HepG2 (cell line): ENCODE measurements around the gene CD248. TPM values are rescaled to one million over a fixed set of nuclear protein-coding genes. Genes with fewer than 3 reads are reported as not detected.
A peak's percentile ranks its signal among the peaks of the same experiment; 100 is the strongest.

Source experiments
- GLI4 ChIP-seq: sonication (generic); formaldehyde crosslinking; IDR thresholded peaks from 2 replicates; pipeline ENCODE4 v1.5.1; 2020; ENCODE audit warnings: missing genetic modification reagents, mild to moderate bottlenecking, moderate library complexity, borderline replicate concordance
- HMG20A ChIP-seq: IDR thresholded peaks from 2 replicates; pipeline ENCODE4 v1.6.1; 2016; ENCODE audit warnings: borderline replicate concordance
- KDM1A ChIP-seq: IDR thresholded peaks from 2 replicates; pipeline ENCODE4 v1.6.1; 2016; ENCODE audit warnings: missing compliant biosample characterization
- PTBP1 ChIP-seq: fragments of 200-400 bp; formaldehyde crosslinking; IDR thresholded peaks from 2 replicates; pipeline ENCODE4 v1.6.1; 2018; ENCODE audit warnings: low read length, low read depth; ENCODE audit not compliant: poor library complexity, severe bottlenecking
- ZFP36 ChIP-seq: fragments of 150-350 bp; IDR thresholded peaks from 2 replicates; pipeline ENCODE4 v1.6.1; 2018; ENCODE audit warnings: borderline replicate concordance, low read length, low read depth; ENCODE audit not compliant: partially characterized antibody
- ZFP36L1 ChIP-seq: sonication (generic); formaldehyde crosslinking; IDR thresholded peaks from 2 replicates; pipeline ENCODE4 v1.8.0; 2022; ENCODE audit warnings: mild to moderate bottlenecking, missing genetic modification reagents, moderate library complexity
- ZNF205 ChIP-seq: IDR thresholded peaks from 2 replicates; pipeline ENCODE4 v1.6.1; 2018; ENCODE audit warnings: missing biosample characterization, missing genetic modification reagents
- ZNF614 ChIP-seq: IDR thresholded peaks from 2 replicates; pipeline ENCODE4 v1.6.1; 2018; ENCODE audit warnings: missing biosample characterization, missing genetic modification reagents, inconsistent platforms, borderline replicate concordance
- ZNF772 ChIP-seq: sonication (generic); formaldehyde crosslinking; IDR thresholded peaks from 2 replicates; pipeline ENCODE4 v1.5.0; 2020; ENCODE audit warnings: mild to moderate bottlenecking, missing genetic modification reagents
- polyA plus RNA-seq, 8 experiments: library from polyadenylated mRNA; depleted of rRNA in 3 of 8; stranded (reverse) in 7 of 8; unstranded in 1 of 8; fragments of >200 nt; fragmentation: Illumina TruSeq in 4 of 8; extraction: Trizol in 4 of 8; gene quantifications; 2 replicates each; pipeline versions ENCODE4 v1.2.1 to v1.2.3, GENCODE V29; 2011 to 2016; ENCODE audit warnings: low read depth in 4 of 8, missing spikeins in 1 of 8, mixed read lengths in 1 of 8; ENCODE audit not compliant: insufficient read depth in 1 of 8
- total RNA-seq, 5 experiments: library from RNA; depleted of rRNA; stranded (reverse); fragments of >200 nt; fragmentation: Illumina TruSeq; extraction: Trizol; gene quantifications; 2 replicates each; pipeline ENCODE4 v1.2.3, GENCODE V29; 2016; ENCODE audit warnings: low read depth in 1 of 5
- TF ChIP-seq, protein P1 (sequence below): sonication (generic); formaldehyde crosslinking; IDR thresholded peaks from 2 replicates; pipeline ENCODE4 v1.5.0; 2020; ENCODE audit warnings: missing genetic modification reagents, mild to moderate bottlenecking, borderline replicate concordance
- TF ChIP-seq, protein P2 (sequence below): sonication (generic); formaldehyde crosslinking; IDR thresholded peaks from 2 replicates; pipeline ENCODE4 v1.4.0; 2020; ENCODE audit warnings: missing genetic modification reagents, borderline replicate concordance
- TF ChIP-seq, protein P3 (sequence below): sonication (generic); formaldehyde crosslinking; IDR thresholded peaks from 2 replicates; pipeline ENCODE4 v1.5.0; 2020; ENCODE audit warnings: mild to moderate bottlenecking, missing genetic modification reagents
- TF ChIP-seq, protein P4 (sequence below): IDR thresholded peaks from 2 replicates; pipeline ENCODE4 v1.6.1; 2016; ENCODE audit warnings: missing biosample characterization, missing genetic modification reagents, low read depth
- TF ChIP-seq, protein P5 (sequence below): IDR thresholded peaks from 2 replicates; pipeline ENCODE4 v1.6.1; 2016; ENCODE audit warnings: low read depth, missing genetic modification reagents, missing compliant biosample characterization

The CD248 gene
- total and polyA plus RNA-seq, 2 of the 13 experiments (the other 11 are each of a cell fraction or from before 2014, with no cell fraction given) = 0.25 to 0.35 TPM

DNA sequence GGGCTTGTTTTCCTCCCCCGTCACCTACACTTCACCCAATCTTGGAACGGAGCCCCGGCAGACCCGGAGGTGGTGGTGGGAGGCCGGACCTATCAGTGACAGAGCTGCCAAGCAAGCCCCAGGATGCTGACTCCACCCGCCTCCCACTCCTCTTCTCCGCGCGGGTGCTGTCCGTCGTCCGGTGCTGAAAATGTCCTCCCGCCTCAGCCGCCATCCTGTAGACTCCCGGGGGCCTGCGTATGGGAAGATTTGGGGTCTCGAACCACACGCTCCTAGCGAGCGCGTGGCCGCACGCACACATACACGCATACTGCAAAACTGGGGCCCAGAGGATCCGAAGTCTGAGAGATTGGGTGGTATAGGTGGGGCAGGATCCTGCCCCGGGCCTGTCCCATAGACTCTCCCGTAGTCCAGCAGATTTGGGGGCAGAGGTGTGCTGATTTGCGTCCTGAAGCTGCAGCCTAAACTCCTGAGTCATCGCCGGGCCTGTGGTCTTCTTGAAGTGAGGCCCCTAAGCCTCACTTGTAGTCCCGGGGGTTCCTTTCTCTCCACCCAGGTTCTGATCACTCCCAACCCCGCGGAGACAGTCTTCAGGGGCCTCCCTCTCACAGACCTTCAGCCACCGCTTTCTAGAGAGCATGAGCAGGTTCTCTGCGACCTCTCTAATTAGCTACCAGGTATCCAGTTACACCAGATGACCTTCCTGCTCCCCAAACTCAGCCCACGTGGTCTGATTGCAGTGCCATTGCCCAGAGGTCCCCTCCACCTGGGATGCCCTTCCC is 27.1 kb downstream of the CD248 start (continued):
- no peak; the same call in 1 of the 2 replicates for TF ChIP-seq ZNF614 (CRISPR knock-in tag)
- TF ChIP-seq, protein P1, sequence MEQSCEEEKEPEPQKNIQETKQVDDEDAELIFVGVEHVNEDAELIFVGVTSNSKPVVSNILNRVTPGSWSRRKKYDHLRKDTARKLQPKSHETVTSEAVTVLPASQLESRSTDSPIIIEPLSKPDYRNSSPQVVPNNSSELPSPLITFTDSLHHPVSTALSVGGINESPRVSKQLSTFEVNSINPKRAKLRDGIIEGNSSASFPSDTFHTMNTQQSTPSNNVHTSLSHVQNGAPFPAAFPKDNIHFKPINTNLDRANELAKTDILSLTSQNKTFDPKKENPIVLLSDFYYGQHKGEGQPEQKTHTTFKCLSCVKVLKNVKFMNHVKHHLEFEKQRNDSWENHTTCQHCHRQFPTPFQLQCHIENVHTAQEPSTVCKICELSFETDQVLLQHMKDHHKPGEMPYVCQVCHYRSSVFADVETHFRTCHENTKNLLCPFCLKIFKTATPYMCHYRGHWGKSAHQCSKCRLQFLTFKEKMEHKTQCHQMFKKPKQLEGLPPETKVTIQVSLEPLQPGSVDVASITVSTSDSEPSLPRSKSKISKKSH = no peak
- no peak for TF ChIP-seq ZFP36L1 (CRISPR knock-in tag)
- TF ChIP-seq, protein P2, sequence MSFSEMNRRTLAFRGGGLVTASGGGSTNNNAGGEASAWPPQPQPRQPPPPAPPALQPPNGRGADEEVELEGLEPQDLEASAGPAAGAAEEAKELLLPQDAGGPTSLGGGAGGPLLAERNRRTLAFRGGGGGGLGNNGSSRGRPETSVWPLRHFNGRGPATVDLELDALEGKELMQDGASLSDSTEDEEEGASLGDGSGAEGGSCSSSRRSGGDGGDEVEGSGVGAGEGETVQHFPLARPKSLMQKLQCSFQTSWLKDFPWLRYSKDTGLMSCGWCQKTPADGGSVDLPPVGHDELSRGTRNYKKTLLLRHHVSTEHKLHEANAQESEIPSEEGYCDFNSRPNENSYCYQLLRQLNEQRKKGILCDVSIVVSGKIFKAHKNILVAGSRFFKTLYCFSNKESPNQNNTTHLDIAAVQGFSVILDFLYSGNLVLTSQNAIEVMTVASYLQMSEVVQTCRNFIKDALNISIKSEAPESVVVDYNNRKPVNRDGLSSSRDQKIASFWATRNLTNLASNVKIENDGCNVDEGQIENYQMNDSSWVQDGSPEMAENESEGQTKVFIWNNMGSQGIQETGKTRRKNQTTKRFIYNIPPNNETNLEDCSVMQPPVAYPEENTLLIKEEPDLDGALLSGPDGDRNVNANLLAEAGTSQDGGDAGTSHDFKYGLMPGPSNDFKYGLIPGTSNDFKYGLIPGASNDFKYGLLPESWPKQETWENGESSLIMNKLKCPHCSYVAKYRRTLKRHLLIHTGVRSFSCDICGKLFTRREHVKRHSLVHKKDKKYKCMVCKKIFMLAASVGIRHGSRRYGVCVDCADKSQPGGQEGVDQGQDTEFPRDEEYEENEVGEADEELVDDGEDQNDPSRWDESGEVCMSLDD (CRISPR knock-in tag) = peak; percentile 71
- no peak for TF ChIP-seq KDM1A
- TF ChIP-seq ZNF205 (CRISPR knock-in tag) = peak; percentile 29; the same call in 1 of the 2 replicates
- TF ChIP-seq PTBP1 = no peak
- TF ChIP-seq GLI4 (CRISPR knock-in tag) = peak; percentile 61; the same call in 1 of the 2 replicates
- no peak for TF ChIP-seq HMG20A (CRISPR knock-in tag)
- TF ChIP-seq, protein P3, sequence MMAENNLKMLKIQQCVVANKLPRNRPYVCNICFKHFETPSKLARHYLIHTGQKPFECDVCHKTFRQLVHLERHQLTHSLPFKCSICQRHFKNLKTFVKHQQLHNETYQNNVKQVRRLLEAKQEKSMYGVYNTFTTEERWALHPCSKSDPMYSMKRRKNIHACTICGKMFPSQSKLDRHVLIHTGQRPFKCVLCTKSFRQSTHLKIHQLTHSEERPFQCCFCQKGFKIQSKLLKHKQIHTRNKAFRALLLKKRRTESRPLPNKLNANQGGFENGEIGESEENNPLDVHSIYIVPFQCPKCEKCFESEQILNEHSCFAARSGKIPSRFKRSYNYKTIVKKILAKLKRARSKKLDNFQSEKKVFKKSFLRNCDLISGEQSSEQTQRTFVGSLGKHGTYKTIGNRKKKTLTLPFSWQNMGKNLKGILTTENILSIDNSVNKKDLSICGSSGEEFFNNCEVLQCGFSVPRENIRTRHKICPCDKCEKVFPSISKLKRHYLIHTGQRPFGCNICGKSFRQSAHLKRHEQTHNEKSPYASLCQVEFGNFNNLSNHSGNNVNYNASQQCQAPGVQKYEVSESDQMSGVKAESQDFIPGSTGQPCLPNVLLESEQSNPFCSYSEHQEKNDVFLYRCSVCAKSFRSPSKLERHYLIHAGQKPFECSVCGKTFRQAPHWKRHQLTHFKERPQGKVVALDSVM (CRISPR knock-in tag) = no peak; the same call in 1 of the 2 replicates
- TF ChIP-seq, protein P4, sequence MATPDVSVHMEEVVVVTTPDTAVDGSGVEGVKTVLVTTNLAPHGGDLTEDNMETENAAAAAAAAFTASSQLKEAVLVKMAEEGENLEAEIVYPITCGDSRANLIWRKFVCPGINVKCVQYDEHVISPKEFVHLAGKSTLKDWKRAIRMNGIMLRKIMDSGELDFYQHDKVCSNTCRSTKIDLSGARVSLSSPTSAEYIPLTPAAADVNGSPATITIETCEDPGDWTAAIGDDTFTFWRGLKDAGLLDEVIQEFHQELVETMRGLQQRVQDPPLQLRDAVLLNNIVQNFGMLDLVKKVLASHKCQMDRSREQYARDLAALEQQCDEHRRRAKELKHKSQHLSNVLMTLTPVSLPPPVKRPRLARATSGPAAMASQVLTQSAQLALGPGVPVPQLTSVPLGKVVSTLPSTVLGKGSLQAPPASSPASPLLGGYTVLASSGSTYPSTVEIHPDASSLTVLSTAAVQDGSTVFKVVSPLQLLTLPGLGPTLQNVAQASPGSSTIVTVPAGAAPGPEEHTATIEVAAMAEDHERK (CRISPR knock-in tag) = no peak
- no peak for TF ChIP-seq ZFP36
- TF ChIP-seq, protein P5, sequence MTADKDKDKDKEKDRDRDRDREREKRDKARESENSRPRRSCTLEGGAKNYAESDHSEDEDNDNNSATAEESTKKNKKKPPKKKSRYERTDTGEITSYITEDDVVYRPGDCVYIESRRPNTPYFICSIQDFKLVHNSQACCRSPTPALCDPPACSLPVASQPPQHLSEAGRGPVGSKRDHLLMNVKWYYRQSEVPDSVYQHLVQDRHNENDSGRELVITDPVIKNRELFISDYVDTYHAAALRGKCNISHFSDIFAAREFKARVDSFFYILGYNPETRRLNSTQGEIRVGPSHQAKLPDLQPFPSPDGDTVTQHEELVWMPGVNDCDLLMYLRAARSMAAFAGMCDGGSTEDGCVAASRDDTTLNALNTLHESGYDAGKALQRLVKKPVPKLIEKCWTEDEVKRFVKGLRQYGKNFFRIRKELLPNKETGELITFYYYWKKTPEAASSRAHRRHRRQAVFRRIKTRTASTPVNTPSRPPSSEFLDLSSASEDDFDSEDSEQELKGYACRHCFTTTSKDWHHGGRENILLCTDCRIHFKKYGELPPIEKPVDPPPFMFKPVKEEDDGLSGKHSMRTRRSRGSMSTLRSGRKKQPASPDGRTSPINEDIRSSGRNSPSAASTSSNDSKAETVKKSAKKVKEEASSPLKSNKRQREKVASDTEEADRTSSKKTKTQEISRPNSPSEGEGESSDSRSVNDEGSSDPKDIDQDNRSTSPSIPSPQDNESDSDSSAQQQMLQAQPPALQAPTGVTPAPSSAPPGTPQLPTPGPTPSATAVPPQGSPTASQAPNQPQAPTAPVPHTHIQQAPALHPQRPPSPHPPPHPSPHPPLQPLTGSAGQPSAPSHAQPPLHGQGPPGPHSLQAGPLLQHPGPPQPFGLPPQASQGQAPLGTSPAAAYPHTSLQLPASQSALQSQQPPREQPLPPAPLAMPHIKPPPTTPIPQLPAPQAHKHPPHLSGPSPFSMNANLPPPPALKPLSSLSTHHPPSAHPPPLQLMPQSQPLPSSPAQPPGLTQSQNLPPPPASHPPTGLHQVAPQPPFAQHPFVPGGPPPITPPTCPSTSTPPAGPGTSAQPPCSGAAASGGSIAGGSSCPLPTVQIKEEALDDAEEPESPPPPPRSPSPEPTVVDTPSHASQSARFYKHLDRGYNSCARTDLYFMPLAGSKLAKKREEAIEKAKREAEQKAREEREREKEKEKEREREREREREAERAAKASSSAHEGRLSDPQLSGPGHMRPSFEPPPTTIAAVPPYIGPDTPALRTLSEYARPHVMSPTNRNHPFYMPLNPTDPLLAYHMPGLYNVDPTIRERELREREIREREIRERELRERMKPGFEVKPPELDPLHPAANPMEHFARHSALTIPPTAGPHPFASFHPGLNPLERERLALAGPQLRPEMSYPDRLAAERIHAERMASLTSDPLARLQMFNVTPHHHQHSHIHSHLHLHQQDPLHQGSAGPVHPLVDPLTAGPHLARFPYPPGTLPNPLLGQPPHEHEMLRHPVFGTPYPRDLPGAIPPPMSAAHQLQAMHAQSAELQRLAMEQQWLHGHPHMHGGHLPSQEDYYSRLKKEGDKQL (CRISPR knock-in tag) = no peak
- peak; percentile 88 for TF ChIP-seq ZNF772
